Stimulated activated CD8-positive, alpha-beta memory T cell treated with anti-CD3 and anti-CD28 coated beads, Interleukin-12 subunit alpha, Interleukin-12 subunit beta, amount 100 ng/mL, for 24 hours (primary cell): ENCODE results near the gene JAM3.

Source experiments
- DNase-seq: peaks from one replicate; pipeline ENCODE4 v3.0.0-alpha.2; 2020; ENCODE audit errors: extremely low read depth

JAM3 gene

DNA sequence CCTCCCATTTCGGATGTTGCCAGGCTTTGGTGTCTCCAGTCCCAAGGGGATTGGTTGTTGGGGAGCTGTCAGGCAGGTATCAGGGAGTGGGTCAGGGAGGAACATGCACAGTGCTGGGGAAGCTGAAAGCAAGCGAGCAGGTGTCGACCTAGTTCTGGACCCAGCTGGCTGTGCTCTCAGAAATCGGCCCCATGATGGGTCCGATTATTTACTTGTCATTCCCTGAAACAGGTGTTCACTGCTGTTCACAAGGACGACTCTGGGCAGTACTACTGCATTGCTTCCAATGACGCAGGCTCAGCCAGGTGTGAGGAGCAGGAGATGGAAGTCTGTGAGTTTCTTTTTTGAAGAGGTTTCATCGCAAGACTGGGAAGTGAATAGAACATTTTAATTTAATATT, 76.8 kb downstream of the JAM3 start:
- no peak for DNase-seq

DNA sequence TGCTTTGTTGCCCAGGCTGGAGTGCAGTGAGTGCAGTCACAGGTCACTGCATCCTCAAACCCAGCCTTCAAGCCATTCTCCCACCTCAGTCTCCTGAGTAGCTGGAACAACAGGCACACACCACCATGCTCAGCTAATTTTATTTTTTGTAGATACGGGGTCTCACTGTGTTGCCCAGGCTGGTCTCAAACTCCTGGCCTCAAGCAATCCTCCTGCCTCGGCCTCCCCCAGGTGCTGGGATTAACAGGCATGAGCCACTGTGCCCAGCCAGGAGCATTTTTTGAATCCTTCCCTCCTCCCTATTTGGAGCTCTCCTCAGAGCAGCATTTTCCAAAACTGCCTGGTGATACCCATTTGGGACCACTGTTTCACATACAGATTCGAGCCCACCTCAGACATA, 77.7 kb downstream of the JAM3 start:
- DNase-seq, result no peak

DNA sequence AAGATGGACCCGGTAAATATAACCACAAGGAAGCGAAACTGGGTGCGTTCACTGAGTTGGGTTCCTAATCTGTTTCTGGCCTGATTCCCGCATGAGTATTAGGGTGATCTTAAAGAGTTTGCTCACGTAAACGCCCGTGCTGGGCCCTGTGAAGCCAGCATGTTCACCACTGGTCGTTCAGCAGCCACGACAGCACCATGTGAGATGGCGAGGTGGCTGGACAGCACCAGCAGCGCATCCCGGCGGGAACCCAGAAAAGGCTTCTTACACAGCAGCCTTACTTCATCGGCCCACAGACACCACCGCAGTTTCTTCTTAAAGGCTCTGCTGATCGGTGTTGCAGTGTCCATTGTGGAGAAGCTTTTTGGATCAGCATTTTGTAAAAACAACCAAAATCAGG, 80.5 kb downstream of the JAM3 start:
- no peak for DNase-seq

GRCh38 chr11:134150195-134150903, 81.5 kb downstream of the JAM3 start:
- no peak for DNase-seq

- no peak for DNase-seq
These were observed 82.3 kb downstream of the JAM3 start for GRCh38 chr11:134151083-134151747.

DNA sequence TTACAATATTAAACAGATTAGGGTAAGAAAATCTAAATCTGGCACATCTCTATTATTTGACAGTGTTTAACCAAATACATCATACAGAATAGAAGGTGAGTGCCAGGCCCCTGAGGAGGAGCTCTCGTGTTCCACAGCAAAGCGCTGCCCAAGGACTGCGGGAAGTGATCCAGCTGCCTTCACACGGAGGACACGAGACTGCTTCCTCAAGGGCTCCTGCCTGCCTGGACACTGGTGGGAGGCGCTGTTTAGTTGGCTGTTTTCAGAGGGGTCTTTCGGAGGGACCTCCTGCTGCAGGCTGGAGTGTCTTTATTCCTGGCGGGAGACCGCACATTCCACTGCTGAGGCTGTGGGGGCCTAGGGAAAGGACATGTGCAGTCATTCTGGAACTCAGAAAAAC, 83.8 kb downstream of the JAM3 start:
- DNase-seq, result no peak

DNA sequence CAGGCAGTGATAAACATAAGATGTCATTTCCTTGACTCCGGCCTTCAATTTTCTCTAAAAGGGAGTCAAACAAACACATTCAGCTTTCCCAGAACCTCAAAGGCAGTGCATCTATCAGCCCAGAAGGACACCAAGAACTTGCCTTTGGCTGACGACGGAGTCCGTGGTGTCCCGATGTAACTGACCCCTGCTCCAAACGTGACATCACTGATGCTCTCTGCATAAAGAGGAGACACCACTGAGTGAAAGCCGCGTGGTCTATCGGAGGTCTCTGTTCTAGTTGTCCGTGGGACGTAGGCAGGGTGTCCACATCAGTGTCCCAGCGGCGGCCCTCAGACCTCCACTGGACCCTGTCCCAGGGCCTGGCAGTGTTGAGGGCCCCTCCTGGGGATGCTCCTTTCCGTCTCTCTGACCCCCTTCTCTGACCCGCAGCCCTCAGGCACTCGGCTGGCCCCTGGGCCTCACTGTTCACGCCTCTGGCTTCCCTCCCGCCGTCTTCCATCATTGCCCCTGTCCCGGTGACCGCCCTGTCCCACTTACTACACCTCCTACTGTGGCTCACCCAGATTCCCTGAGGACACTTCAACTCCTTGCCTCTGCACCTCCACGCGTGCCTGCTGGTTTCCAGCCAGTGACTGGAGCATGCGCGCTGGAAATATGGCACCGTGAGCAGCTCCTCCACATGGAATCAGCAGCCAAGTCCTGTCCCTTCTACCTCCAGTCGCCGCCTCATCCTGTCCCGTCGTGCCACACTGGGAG, 84.5 kb downstream of the JAM3 start:
- no peak for DNase-seq

- DNase-seq, result no peak
These were observed 85.6 kb downstream of the JAM3 start for GRCh38 chr11:134154441-134154840.

DNA sequence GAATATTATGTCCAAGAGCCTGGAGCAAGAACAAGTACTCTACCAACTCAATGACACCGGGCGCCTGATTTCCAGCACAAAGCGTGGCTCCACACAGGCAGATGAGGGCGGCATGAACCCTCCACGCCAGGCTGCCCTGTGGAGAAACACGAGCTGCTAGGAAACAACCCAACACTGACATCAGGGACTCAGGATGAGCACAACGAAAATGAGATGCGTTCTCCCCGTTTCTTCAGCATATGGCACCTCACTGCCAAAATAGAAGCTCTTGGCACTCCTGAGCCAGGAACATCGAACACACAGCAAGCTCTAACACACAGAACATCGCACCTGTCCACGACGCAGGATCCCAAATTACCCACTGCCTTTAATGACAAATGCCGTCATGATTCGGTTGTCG, 86.6 kb downstream of the JAM3 start:
- DNase-seq, result no peak

DNA sequence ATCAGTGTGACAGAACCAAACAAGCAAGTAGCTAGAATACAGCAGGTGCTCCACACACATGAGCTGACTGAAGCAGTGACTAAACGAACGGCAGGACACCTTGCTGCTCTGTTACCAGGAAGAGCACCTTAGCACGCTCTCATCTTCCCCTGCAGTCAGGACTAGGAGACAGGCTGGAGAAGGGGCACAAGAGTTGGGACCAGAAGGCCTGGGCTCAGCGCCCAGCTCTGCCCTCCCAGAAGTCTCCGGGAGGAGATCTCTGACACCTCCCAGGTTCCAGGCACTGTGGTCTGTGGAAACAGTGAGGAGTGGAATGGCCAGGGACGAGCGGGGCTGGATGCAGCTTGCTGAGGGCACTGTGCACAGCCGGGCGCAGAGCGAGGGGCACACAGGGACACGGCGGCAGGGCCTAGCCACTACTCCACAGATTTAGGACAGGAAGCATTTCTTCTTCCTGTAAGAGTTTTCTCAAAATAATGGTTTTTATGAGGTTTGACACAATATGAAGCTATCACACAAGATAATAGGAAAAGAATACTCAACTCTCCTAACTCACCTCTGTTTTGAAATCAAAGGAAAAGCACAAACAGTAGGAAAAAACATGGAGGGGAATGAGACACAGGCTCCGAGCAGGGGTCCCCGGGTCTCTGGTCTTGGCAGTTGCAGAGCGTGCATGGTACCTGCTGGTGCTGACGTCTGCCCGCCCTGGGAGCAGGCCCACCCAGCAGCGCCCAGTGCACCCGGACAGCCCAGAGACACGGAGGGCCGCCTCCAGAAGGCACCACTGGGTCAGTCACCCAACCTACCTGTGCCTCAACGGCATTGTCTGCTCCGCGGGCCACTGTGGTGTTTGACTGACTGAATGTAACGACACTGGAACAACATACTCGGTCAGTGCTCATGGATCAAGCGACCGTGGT, 87.3 kb downstream of the JAM3 start:
- DNase-seq, result no peak

- DNase-seq, result no peak
These were observed 88.6 kb downstream of the JAM3 start for GRCh38 chr11:134157451-134157850.

GRCh38 chr11:134158023-134158422, 89.2 kb downstream of the JAM3 start:
- DNase-seq, result no peak

DNA sequence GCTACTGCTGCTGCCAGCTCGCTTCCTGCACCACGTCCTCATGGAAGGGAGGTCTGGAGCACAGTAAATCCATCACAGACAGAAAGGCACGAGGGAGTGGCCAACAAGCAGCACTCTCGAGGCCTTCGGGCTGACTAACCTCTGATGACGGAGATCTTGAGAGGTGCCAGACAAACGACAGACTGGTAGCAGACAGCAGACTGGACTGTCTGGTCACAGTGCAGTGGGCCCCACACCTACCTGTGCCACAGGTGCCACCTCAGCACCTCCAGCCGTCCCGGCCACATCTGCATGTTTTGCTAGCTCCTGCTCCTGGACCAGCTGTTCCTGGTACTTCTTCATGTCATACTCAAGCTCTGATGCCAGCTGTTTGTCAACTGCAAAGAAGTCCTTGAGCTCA, 90.8 kb downstream of the JAM3 start:
- DNase-seq, result no peak

GRCh38 chr11:134164490-134165370, 95.9 kb downstream of the JAM3 start:
- no peak for DNase-seq

GRCh38 chr11:134170177-134170918, 101.5 kb downstream of the JAM3 start:
- no peak for DNase-seq

DNA sequence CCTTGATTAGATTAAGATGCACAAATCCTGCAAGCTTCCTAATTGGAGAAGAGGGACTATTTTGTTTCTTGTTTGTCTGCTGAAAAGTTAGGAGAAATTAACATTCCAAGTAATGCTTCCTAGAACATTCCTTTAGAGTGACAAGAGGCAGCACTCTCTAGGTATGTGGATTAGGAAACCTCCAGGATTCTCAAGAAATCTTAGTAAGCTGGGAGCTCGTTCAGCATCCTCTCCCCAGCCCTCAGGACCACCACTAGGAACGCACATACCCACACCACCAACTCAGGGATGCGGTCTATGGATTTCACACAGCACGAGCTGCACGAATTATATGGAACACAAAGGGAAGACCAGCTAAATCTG, 102.0 kb downstream of the JAM3 start:
- DNase-seq, result no peak

DNA sequence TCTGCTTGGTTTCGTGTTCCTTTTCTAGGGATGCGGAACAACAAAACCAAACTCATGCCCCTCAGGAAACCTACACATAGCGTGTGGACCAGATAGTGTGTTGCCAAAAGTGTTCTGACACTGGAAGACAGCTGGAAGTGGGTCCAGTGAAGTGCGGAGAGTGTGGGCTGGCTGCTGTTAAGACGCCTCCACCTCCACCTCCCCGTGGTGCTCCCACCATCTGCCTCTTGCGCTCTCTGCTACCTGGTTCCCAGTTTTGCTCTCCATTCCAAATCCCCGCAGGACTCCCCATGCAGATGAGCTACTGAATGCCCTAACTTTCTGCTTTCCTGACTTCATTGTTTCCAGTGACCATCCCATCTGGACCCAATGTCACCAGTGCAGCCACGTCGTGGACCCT, 103.1 kb downstream of the JAM3 start:
- DNase-seq, result no peak

GRCh38 chr11:134173296-134173695, 104.4 kb downstream of the JAM3 start:
- no peak for DNase-seq

DNA sequence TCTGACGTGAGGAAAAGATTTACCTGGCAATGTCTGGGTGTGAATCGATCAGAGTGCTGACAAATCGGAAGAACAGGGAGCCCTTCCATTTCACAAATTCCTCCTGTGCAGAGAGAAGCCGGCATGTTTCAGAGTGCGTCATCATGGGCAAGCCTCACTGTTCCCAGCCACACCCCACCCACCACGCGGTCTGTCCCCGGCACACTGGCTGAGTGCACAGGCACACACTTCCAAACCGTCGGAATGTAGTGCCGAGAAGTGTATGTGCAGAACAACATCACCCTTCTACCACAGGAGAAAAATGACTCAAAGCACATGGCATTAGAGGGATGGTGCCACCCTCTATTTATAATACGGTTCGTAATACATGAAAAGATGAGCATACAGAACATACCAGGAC, 107.4 kb downstream of the JAM3 start:
- DNase-seq, result no peak

- DNase-seq, result no peak
These were observed 109.3 kb downstream of the JAM3 start for GRCh38 chr11:134178032-134178674.
